ENCODE data around the gene SYNPO.

The SYNPO gene

GRCh38 chr5:150640311-150641005 lies at the start of gene SYNPO:
TSS of gene SYNPO (plus strand) at chr5:150640660. CDS start at chr5:150648276, 7,616 bp downstream.
- DNase-seq = no peak

GRCh38 chr5:150590979-150591695 lies 49.3 kb upstream of the SYNPO start:
- no peak for DNase-seq

- no peak for DNase-seq
Measured at GRCh38 chr5:150593593-150593992, 46.9 kb upstream of the SYNPO start.

- DNase-seq = no peak
Measured at GRCh38 chr5:150593996-150594395, 46.5 kb upstream of the SYNPO start.

- DNase-seq = no peak
Measured at GRCh38 chr5:150595466-150596031, 44.9 kb upstream of the SYNPO start.

- no peak for DNase-seq
Measured at GRCh38 chr5:150596313-150596712, 44.1 kb upstream of the SYNPO start.

- DNase-seq = no peak
Measured at GRCh38 chr5:150596826-150597225, 43.6 kb upstream of the SYNPO start.

- DNase-seq = no peak
Measured at GRCh38 chr5:150598006-150598405, 42.5 kb upstream of the SYNPO start.

- no peak for DNase-seq
Measured at GRCh38 chr5:150598821-150599273, 41.6 kb upstream of the SYNPO start.

- DNase-seq = no peak
Measured at GRCh38 chr5:150599281-150599680, 41.2 kb upstream of the SYNPO start.

- no peak for DNase-seq
Measured at GRCh38 chr5:150599917-150600511, 40.4 kb upstream of the SYNPO start.

GRCh38 chr5:150600616-150601490 lies 39.6 kb upstream of the SYNPO start:
- no peak for DNase-seq

- no peak for DNase-seq
Measured at GRCh38 chr5:150601491-150602345, 38.7 kb upstream of the SYNPO start.

GRCh38 chr5:150603052-150603451 lies 37.4 kb upstream of the SYNPO start:
- DNase-seq = no peak

- no peak for DNase-seq
Measured at GRCh38 chr5:150603491-150603890, 37.0 kb upstream of the SYNPO start.

- DNase-seq = no peak
Measured at GRCh38 chr5:150604010-150604409, 36.5 kb upstream of the SYNPO start.

- no peak for DNase-seq
Measured at GRCh38 chr5:150604894-150605440, 35.5 kb upstream of the SYNPO start.

GRCh38 chr5:150605546-150605945 lies 34.9 kb upstream of the SYNPO start:
- DNase-seq = no peak

- DNase-seq = no peak
Measured at GRCh38 chr5:150606476-150606875, 34.0 kb upstream of the SYNPO start.

- no peak for DNase-seq
Measured at GRCh38 chr5:150607105-150607504, 33.4 kb upstream of the SYNPO start.

- DNase-seq = no peak
Measured at GRCh38 chr5:150607991-150608390, 32.5 kb upstream of the SYNPO start.
